ENCODE data around the gene CPT2. TPM values are rescaled to one million over a fixed set of nuclear protein-coding genes. Genes with fewer than 3 reads are reported as not detected.

The CPT2 gene
- total RNA-seq, 2 experiments from 2014 or later, result 17.8 to 18.6 TPM

DNA sequence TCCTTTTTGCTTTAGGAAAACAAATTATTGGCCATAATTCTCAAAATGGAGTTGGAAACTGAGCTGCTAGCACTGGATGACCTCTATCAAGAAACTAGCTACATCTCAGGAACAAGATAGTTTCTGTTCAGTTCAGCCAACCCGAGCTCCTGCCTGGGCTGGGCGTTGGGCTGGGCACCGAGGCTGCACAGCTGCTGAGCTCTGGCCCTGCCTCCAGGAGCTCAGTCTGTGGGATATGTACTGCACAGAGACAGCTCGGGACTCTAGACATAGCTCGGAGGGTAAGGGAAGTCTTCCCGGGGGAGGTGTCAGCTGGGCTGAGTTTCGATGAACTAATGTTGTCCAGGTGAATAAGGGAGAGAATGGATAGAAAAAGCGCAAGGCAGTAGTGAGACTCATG is 29.7 kb upstream of the CPT2 start:
- intact Hi-C loops (cut with micrococcal nuclease), result no loop called here
- Mint-ChIP-seq H3K36me3 (ENCODE audit: low read depth) (no peaks in the 10 kb centered on the region), H3K4me3 (no peak overlapping the region), H3K27me3 (peaks cover 4% of the 10 kb centered on the region), H3K9me3 (no peaks in the 10 kb centered on the region), H3K27ac (no peak overlapping the region), H3K4me1 (ENCODE audit: low read depth) (no peaks in the 10 kb centered on the region)
- DNase-seq (no peak), ATAC-seq (no peak)
- no peak for TF ChIP-seq CTCF (IDR thresholded peaks at IDR 0.05)
- ChIA-PET POLR2A (no interaction called here), CTCF (interaction anchor here (0.7 to 2.9 kb wide), 2 partner anchors 15 to 123 kb away, joined by 3 to 13 read pairs; no protein-coding TSS in a partner anchor)

- CTCF ChIA-PET, result interaction anchor here (0.9 kb wide), 1 partner anchor 10 kb away, joined by 3 read pairs; no protein-coding TSS in a partner anchor
- Mint-ChIP-seq H3K27ac (no peak overlapping the region), H3K4me1 (ENCODE audit: low read depth) (no peaks in the 10 kb centered on the region), H3K27me3 (peaks cover 7% of the 10 kb centered on the region), H3K4me3 (no peak overlapping the region), H3K36me3 (ENCODE audit: low read depth) (no peaks in the 10 kb centered on the region), H3K9me3 (no peaks in the 10 kb centered on the region)
- ATAC-seq (peak; percentile 79), DNase-seq (peak; percentile 11)
- TF ChIP-seq CTCF (IDR thresholded peaks at IDR 0.05), result no peak
- POLR2A ChIA-PET, result no interaction called here
- intact Hi-C loops (cut with micrococcal nuclease), result no loop called here
These were observed 24.0 kb upstream of the CPT2 start for GRCh38 chr1:53172426-53173128.

DNA sequence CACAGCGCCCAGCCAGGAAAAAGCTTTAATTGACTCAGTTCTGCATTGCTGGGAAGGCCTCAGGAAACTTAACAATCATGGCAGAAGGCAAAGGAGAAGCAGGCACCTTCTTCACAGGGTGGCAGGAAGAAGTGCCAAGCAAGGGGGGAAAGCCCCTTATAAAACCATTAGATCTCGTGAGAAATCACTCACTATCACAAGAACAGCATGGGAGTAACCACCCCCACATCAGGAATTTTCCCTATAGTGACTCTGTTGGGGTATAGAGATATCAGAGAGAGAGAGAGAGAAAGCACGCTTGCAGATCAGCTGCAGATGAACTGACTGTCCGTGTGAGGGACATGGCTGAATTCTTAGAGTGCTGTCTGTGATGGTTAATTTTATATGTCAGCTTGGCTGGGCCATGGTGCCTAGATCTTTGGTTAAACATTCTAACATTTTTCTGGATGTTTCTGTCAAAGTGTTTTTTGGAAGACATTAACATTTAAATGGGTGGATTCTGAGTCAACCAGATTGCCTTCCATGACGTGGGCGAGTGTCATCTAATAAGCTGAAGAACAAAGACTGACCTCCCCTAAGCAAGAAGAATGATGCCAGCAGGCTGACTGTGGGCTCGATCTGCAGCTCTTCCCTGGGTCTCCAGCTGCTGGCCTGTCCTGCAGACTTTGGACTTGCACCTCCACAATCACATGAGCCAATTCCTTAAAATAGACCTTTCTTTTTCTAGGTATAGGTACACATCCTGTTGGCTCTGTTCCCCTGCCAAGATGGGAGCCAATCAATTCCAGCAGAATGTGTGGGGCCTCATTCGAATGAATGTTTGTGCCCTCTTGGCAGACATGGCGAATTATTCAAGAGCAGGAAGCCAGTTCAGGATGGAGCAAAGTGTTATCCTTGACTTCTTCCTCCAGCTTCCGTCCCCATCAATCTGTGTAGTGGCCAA is 21.4 kb upstream of the CPT2 start:
- no peaks in the 10 kb centered on the region for H3K9me3 Mint-ChIP-seq
- no peak for TF ChIP-seq CTCF (IDR thresholded peaks at IDR 0.05)
- intact Hi-C loops (cut with micrococcal nuclease), result no loop called here
- POLR2A ChIA-PET, result no interaction called here
- no peaks in the 10 kb centered on the region for H3K36me3 Mint-ChIP-seq (ENCODE audit: low read depth)
- DNase-seq (no peak), ATAC-seq (no peak)
- H3K27ac Mint-ChIP-seq, result no peak overlapping the region
- H3K4me1 Mint-ChIP-seq (ENCODE audit: low read depth), result no peaks in the 10 kb centered on the region
- H3K27me3 Mint-ChIP-seq, result peaks cover 8% of the 10 kb centered on the region
- no peak overlapping the region for H3K4me3 Mint-ChIP-seq
- CTCF ChIA-PET, result interaction anchor here (0.7 kb wide), 1 partner anchor 11 kb away, joined by 3 read pairs; no protein-coding TSS in a partner anchor

GRCh38 chr1:53176452-53177208 is 20.0 kb upstream of the CPT2 start:
- Mint-ChIP-seq H3K4me3 (no peak overlapping the region), H3K36me3 (ENCODE audit: low read depth) (no peaks in the 10 kb centered on the region), H3K9me3 (no peaks in the 10 kb centered on the region), H3K27me3 (peaks cover 8% of the 10 kb centered on the region), H3K4me1 (ENCODE audit: low read depth) (no peaks in the 10 kb centered on the region), H3K27ac (no peak overlapping the region)
- DNase-seq, result no peak
- no peak for TF ChIP-seq CTCF (IDR thresholded peaks at IDR 0.05)
- ChIA-PET POLR2A (no interaction called here), CTCF (no interaction called here)
- no peak for ATAC-seq
- intact Hi-C loops (cut with micrococcal nuclease), result no loop called here
